ENCODE data around the gene ZNF8. TPM values are rescaled to one million over a fixed set of nuclear protein-coding genes. Genes with fewer than 3 reads are reported as not detected.

ZNF8 gene
- total and polyA plus RNA-seq, 10 donors: 0.91 to 10.7 (median 7.4) TPM

- TF ChIP-seq POLR2AphosphoS5 (IDR thresholded peaks at IDR 0.05): no peak
- no peak for TF ChIP-seq POLR2A (IDR thresholded peaks at IDR 0.05)
- TF ChIP-seq, protein P1, sequence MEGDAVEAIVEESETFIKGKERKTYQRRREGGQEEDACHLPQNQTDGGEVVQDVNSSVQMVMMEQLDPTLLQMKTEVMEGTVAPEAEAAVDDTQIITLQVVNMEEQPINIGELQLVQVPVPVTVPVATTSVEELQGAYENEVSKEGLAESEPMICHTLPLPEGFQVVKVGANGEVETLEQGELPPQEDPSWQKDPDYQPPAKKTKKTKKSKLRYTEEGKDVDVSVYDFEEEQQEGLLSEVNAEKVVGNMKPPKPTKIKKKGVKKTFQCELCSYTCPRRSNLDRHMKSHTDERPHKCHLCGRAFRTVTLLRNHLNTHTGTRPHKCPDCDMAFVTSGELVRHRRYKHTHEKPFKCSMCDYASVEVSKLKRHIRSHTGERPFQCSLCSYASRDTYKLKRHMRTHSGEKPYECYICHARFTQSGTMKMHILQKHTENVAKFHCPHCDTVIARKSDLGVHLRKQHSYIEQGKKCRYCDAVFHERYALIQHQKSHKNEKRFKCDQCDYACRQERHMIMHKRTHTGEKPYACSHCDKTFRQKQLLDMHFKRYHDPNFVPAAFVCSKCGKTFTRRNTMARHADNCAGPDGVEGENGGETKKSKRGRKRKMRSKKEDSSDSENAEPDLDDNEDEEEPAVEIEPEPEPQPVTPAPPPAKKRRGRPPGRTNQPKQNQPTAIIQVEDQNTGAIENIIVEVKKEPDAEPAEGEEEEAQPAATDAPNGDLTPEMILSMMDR (IDR thresholded peaks at IDR 0.05 in 8 of 11, conservative IDR thresholded peaks at IDR 0.05 in 3 of 11): no peak
- intact Hi-C loops (cut with DNase I; ENCODE audit: low total_unique reads): no loop called here
- no peaks in the 10 kb centered on the region for H3K27me3 ChIP-seq (replicated peaks in 1 of 7)
- no peak overlapping the region for H3K27ac ChIP-seq
- H3K4me1 ChIP-seq: no peaks in the 10 kb centered on the region
- DNase-seq: no peak
- peaks cover 3 to 86% (median 59%) of the 10 kb centered on the region in 6 donors for H3K36me3 ChIP-seq
- 90 to 95% (median 94%) methylated on average over 3 of the region's 3 CpGs for WGBS, 5 donors
- peaks cover 57 to 100% (median 100%) of the 10 kb centered on the region in 8 donors for H3K9me3 ChIP-seq
- H3K4me3 ChIP-seq: no peak overlapping the region
Observed at GRCh38 chr19:58268344-58268743, 10.4 kb upstream of the ZNF8 start.

GRCh38 chr19:58274771-58275201, 4.0 kb upstream of the ZNF8 start:
- Histone ChIP-seq H3K27ac (no peak overlapping the region), H3K36me3 (peaks cover 0 to 65% (median 49%) of the 10 kb centered on the region in 6 donors), H3K27me3 (replicated peaks in 1 of 7) (no peaks in the 10 kb centered on the region), H3K4me1 (peaks cover 4 to 24% (median 16%) of the 10 kb centered on the region in 6 donors), H3K9me3 (peaks cover 12 to 78% (median 77%) of the 10 kb centered on the region in 8 donors), H3K4me3 (no peak overlapping the region)
- no peak for DNase-seq
- intact Hi-C loops (cut with DNase I; ENCODE audit: low total_unique reads): no loop called here
- 91 to 98% (median 97%) methylated on average over 2 of the region's 2 CpGs for WGBS, 5 donors
- TF ChIP-seq, protein P1 (IDR thresholded peaks at IDR 0.05 in 8 of 11, conservative IDR thresholded peaks at IDR 0.05 in 3 of 11): no peak
- TF ChIP-seq POLR2A (IDR thresholded peaks at IDR 0.05): no peak
- TF ChIP-seq POLR2AphosphoS5 (IDR thresholded peaks at IDR 0.05): no peak

GRCh38 chr19:58275564-58275963, 3.2 kb upstream of the ZNF8 start:
- TF ChIP-seq POLR2AphosphoS5 (IDR thresholded peaks at IDR 0.05): no peak
- TF ChIP-seq, protein P1 (IDR thresholded peaks at IDR 0.05 in 8 of 11, conservative IDR thresholded peaks at IDR 0.05 in 3 of 11): no peak
- TF ChIP-seq POLR2A (IDR thresholded peaks at IDR 0.05): no peak
- DNase-seq: no peak
- intact Hi-C loops (cut with DNase I; ENCODE audit: low total_unique reads): no loop called here
- Histone ChIP-seq H3K4me1 (peaks cover 8 to 32% (median 23%) of the 10 kb centered on the region in 6 donors), H3K36me3 (peaks cover 0 to 58% (median 47%) of the 10 kb centered on the region in 6 donors), H3K9me3 (peaks cover 9 to 70% (median 69%) of the 10 kb centered on the region in 8 donors), H3K27ac (no peak overlapping the region), H3K4me3 (no peak overlapping the region), H3K27me3 (replicated peaks in 1 of 7) (no peaks in the 10 kb centered on the region)
- WGBS, 5 donors: 90 to 99% (median 97%) methylated on average over 3 of the region's 3 CpGs

GRCh38 chr19:58277197-58277596, 1.6 kb upstream of the ZNF8 start:
- H3K9me3 ChIP-seq: peaks cover 5 to 62% (median 53%) of the 10 kb centered on the region in 8 donors
- no peak for TF ChIP-seq POLR2AphosphoS5 (IDR thresholded peaks at IDR 0.05)
- TF ChIP-seq, protein P1 (IDR thresholded peaks at IDR 0.05 in 8 of 11, conservative IDR thresholded peaks at IDR 0.05 in 3 of 11): no peak
- TF ChIP-seq POLR2A (IDR thresholded peaks at IDR 0.05): no peak

More at GRCh38 chr19:58277197-58277596, 1.6 kb upstream of the ZNF8 start:
- no peak for DNase-seq
- Histone ChIP-seq H3K4me1 (peaks cover 8 to 46% (median 23%) of the 10 kb centered on the region in 6 donors), H3K4me3 (no peak overlapping the region), H3K27ac (no peak overlapping the region), H3K36me3 (peaks cover 0 to 41% (median 32%) of the 10 kb centered on the region in 6 donors), H3K27me3 (replicated peaks in 1 of 7) (no peaks in the 10 kb centered on the region)
- WGBS, 5 donors: 83 to 97% (median 92%) methylated on average over 7 of the region's 7 CpGs
- intact Hi-C loops (cut with DNase I; ENCODE audit: low total_unique reads): no loop called here
